ENCODE measurements around the gene TKT. TPM values are rescaled to one million over a fixed set of nuclear protein-coding genes. Genes with fewer than 3 reads are reported as not detected.
A peak's percentile ranks its signal among the peaks of the same experiment; 100 is the strongest.

Gene TKT
- polyA plus RNA-seq, 2 of the 4 experiments (the other 2 are of a cell fraction) = 628 to 1,457 TPM

- Histone ChIP-seq H3K4me1 (no peaks in the 10 kb centered on the region), H3K9me3 (no peaks in the 10 kb centered on the region), H3K4me3 (no peak overlapping the region), H3K4me2 (no peak overlapping the region), H3K27ac (no peak overlapping the region)
- no peak for FAIRE-seq
- POLR2A ChIA-PET = no interaction called here
- DNase-seq (ENCODE audit: low read depth in 1 of 2, low spot score in 1 of 2) = no peak
- no peak for ATAC-seq
- CTCF ChIA-PET = interaction anchor here (1.1 to 2.2 kb wide), 2 partner anchors 13 to 68 kb away, joined by 3 to 15 read pairs; no protein-coding TSS in a partner anchor
- WGBS (ENCODE audit: missing lambda C conversion rate) = 95% methylated on average over 16 of the region's 20 CpGs
- no peak for TF ChIP-seq ZNF302 (CRISPR knock-in tag; IDR thresholded peaks at IDR 0.05)
- TF ChIP-seq RAD21 (conservative IDR thresholded peaks at IDR 0.05 in 1 of 2, IDR thresholded peaks at IDR 0.05 in 1 of 2) = no peak
- TF ChIP-seq PHF8 (IDR thresholded peaks at IDR 0.05; ENCODE audit: borderline replicate concordance, low read depth) = no peak
- TF ChIP-seq HOXB13 (CRISPR knock-in tag; IDR thresholded peaks at IDR 0.05; ENCODE audit: low read depth) = no peak
- TF ChIP-seq FOXS1 (CRISPR knock-in tag; IDR thresholded peaks at IDR 0.05) = no peak
These were observed 73.0 kb downstream of the TKT start for GRCh38 chr3:53182764-53183355.

DNA sequence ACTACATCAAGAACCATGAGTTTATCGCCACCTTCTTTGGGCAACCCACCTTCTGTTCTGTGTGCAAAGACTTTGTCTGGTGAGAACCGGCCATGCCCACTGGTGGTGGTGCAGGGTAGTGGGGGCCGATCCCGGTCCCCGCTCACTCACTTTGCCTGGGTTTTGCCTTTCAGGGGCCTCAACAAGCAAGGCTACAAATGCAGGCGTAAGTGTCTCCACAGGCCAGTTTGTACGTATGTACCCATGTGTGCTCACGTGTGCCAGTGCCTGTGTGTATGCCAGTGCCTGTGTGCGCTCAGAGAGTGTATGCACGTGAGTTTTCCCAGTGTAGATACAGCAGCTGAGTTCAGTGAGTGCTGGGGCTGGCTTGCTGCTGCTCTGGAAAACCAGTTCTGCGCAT, 74.3 kb downstream of the TKT start:
- Histone ChIP-seq H3K4me2 (no peak overlapping the region), H3K27ac (no peak overlapping the region), H3K4me3 (no peak overlapping the region), H3K4me1 (no peaks in the 10 kb centered on the region), H3K9me3 (no peaks in the 10 kb centered on the region)
- FAIRE-seq (no peak), ATAC-seq (peak in 1 of 2 experiments; percentile 38; a peak in 3 of 6 replicates), DNase-seq (ENCODE audit: low read depth in 1 of 2, low spot score in 1 of 2) (no peak)
- 97% methylated on average over 10 of the region's 11 CpGs for WGBS (ENCODE audit: missing lambda C conversion rate)
- TF ChIP-seq HOXA7 (CRISPR knock-in tag; IDR thresholded peaks at IDR 0.05) (no peak), JUN (IDR thresholded peaks at IDR 0.05) (no peak), RCOR1 (IDR thresholded peaks at IDR 0.05; ENCODE audit: low read depth, low read length) (no peak), CEBPB (IDR thresholded peaks at IDR 0.05) (no peak)
- TF ChIP-seq, protein P1, sequence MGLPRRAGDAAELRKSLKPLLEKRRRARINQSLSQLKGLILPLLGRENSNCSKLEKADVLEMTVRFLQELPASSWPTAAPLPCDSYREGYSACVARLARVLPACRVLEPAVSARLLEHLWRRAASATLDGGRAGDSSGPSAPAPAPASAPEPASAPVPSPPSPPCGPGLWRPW (IDR thresholded peaks at IDR 0.05) = no peak
- CTCF ChIA-PET = interaction anchor here (1.5 to 2.2 kb wide), 2 partner anchors 14 to 47 kb away, joined by 5 to 15 read pairs; no protein-coding TSS in a partner anchor
- POLR2A ChIA-PET = no interaction called here

GRCh38 chr3:53181024-53181371, 74.8 kb downstream of the TKT start:
- no peak for TF ChIP-seq MAFK (IDR thresholded peaks at IDR 0.05; ENCODE audit: partially characterized antibody)
- no peak for TF ChIP-seq NFE2L2 (conservative IDR thresholded peaks at IDR 0.05; ENCODE audit: low read length)
- TF ChIP-seq JUN (IDR thresholded peaks at IDR 0.05) = no peak
- TF ChIP-seq SREBF2 (IDR thresholded peaks at IDR 0.05) = no peak
- no peak for TF ChIP-seq ESRRA (IDR thresholded peaks at IDR 0.05; ENCODE audit: borderline replicate concordance, low read length)
- TF ChIP-seq, protein P2, sequence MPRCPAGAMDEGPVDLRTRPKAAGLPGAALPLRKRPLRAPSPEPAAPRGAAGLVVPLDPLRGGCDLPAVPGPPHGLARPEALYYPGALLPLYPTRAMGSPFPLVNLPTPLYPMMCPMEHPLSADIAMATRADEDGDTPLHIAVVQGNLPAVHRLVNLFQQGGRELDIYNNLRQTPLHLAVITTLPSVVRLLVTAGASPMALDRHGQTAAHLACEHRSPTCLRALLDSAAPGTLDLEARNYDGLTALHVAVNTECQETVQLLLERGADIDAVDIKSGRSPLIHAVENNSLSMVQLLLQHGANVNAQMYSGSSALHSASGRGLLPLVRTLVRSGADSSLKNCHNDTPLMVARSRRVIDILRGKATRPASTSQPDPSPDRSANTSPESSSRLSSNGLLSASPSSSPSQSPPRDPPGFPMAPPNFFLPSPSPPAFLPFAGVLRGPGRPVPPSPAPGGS (IDR thresholded peaks at IDR 0.05) = no peak
- no peak for TF ChIP-seq HEYL (CRISPR knock-in tag; IDR thresholded peaks at IDR 0.05)
- TF ChIP-seq HOXB5 (CRISPR knock-in tag; IDR thresholded peaks at IDR 0.05) = no peak
- TF ChIP-seq KDM5A (IDR thresholded peaks at IDR 0.05) = no peak
- TF ChIP-seq BHLHE40 (IDR thresholded peaks at IDR 0.05; ENCODE audit: low read depth, low read length) = no peak
- no peak for TF ChIP-seq CEBPB (IDR thresholded peaks at IDR 0.05)
- Histone ChIP-seq H3K9me3 (no peaks in the 10 kb centered on the region), H3K4me3 (no peak overlapping the region), H3K4me2 (no peak overlapping the region), H3K27ac (no peak overlapping the region), H3K4me1 (no peaks in the 10 kb centered on the region)
- WGBS (ENCODE audit: missing lambda C conversion rate) = 86% methylated on average over 3 of the region's 4 CpGs
- FAIRE-seq (no peak), ATAC-seq (no peak), DNase-seq (ENCODE audit: low read depth in 1 of 2, low spot score in 1 of 2) (no peak)
- POLR2A ChIA-PET = no interaction called here
- CTCF ChIA-PET = interaction anchor here (1.5 kb wide), 1 partner anchor 47 kb away, joined by 5 read pairs; no protein-coding TSS in a partner anchor

Data from A549 (cell line).